ENCODE measurements around the gene WFDC5. TPM values are rescaled to one million over a fixed set of nuclear protein-coding genes. Genes with fewer than 3 reads are reported as not detected.
"Not testable (repeated sequence)": the region's sequence is repeated elsewhere in the genome, so short reads cannot be mapped to it uniquely, and the experiment has no call there.

WFDC5 gene
- polyA plus RNA-seq, 3 donors: not detected

DNA sequence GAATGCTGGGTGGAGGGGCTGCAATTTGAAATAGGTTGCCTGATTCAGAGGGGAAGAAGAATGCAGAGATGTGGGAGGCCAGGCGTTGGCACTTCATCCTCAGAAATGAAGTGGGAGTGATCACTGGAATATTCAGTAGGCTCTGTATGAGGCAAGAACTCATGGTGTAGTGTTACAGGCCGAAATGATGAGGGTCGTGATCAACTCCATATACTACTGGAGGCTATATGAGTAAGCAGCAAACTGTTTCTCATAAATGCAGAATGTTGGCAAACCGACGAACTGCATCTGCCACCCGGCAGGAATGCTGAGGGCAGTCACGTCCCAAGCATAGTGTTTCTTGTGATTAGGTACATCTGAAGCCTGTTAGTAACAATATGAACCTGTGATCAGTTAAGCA is 26.7 kb downstream of the WFDC5 start:
- peak; percentile 23 for DNase-seq

DNA sequence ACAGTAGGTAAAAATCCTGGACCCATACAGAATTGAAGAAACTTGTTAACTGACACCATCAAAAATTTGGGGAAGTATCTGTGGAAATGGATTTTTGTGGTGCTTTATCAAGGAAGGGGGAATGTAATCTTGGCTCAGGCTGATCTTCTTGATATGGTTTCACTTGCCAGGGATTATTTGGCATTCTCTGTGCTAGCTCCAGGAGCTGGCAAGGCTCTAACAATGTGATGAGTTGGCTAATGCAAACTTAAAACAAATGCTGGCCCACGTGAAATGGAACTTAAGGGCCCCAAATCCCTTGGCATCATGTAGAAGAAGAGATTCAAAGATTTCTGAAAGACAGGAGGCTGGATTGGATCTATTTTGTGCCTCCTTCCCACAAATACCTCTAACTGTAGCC is 27.2 kb downstream of the WFDC5 start:
- no peak for DNase-seq

- no peak for DNase-seq
Measured at GRCh38 chr20:45087097-45087790, 27.7 kb downstream of the WFDC5 start.

- DNase-seq: no peak
Measured at GRCh38 chr20:45085867-45086266, 29.1 kb downstream of the WFDC5 start.

- no peak for DNase-seq
Measured at GRCh38 chr20:45085289-45085688, 29.7 kb downstream of the WFDC5 start.

DNA sequence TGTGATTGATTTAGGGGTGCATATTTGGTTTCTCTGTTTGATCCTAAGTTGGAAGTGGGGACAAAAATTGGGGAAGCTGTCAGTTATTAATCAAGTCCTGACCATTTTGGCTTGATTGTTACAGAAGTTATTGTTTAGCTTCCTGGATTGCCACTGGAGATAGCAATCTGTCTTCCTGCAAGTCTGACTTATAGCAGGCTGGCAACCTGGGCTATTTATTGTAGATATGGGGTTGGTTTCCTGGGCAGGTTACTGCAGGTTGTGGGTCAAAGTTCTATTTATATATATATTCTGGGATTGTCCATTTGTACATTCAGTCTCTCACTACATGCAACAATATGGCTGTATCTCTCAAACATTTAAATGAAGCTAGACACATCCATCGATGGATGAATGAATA is 31.8 kb downstream of the WFDC5 start:
- no peak for DNase-seq

DNA sequence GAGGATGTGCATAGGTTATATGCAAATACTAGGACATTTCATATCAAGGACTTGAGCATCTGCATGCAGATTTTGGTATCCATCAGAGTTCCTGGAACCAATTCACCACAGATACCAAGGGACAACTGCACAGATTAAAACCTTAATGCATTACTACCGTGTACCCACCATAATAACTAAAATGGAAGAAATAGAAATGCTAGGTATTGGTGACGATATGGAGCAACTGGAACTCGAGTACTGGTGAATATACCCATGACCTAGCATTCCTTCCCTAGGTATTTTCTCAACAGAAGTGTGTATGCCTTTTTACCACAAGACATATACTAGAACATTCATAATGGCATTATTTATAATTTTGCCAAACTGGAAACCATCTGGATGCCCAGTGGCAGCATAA is 32.5 kb downstream of the WFDC5 start:
- no peak for DNase-seq

GRCh38 chr20:45080867-45081624 is 33.9 kb downstream of the WFDC5 start:
- no peak for DNase-seq

DNA sequence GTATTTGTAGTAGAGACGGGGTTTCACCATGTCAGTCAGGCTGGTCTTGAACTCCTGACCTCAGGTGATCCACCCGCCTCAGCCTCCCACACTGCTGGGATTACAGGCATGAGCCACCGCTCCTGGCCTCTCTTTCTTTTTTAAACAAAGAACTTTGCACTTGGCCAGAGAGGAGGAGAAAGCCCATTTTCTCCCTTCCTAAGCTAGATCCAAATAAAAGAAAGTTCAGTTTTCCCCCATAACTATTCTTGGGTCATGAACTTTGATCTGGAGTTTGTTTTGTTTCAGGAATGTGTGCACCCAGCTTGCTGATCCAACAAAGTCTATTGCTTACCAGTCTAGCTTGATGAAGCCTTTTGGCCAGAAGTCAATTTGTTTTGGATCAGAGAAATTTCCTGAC is 37.4 kb downstream of the WFDC5 start:
- DNase-seq: peak; percentile 24

GRCh38 chr20:45073221-45073620 is 41.8 kb downstream of the WFDC5 start:
- no peak for DNase-seq

GRCh38 chr20:45072066-45072465 is 42.9 kb downstream of the WFDC5 start:
- DNase-seq: no peak

- no peak for DNase-seq
Measured at GRCh38 chr20:45070932-45071632, 43.9 kb downstream of the WFDC5 start.

GRCh38 chr20:45069261-45069660 is 45.7 kb downstream of the WFDC5 start:
- no peak for DNase-seq

DNA sequence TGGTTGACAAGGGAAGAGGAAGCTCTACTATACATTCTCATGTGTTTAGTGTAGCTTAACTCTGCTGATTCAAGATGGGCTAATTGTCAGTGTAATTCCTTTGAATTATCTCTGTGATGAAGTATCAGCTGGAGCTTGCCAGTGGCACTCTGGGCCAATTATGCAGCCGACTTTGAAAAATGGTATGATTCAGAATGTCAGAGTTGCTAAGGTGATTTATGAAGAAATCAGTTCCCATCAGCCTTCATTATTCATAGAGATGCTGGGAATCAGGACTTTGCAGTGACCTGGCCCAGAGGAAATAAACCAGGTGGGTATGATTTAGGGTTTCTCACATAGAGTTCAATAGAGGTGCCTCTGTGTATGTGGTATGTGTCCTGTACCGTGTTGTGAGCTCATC is 47.4 kb downstream of the WFDC5 start:
- DNase-seq: no peak

- DNase-seq: no peak
Measured at GRCh38 chr20:45067087-45067486, 47.9 kb downstream of the WFDC5 start.

DNA sequence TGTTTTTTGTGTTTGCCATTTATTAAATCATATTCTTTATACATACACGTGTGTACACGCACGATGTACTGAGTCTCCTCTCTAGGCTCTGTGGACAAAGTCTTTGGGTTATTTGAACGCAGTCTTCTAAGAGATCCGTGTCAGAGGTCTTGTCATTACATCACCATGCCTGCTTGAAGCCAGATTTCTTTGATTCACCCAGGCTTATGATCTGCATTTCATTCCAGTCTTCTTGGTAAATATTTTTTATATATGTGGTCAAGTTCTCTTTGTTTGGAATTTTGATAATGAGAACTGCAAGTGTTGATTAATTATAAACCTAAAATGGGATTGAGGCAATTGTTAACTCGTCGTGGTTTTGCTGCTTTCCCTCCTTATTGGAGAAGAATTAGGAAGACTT is 48.6 kb downstream of the WFDC5 start:
- no peak for DNase-seq

- DNase-seq: no peak
Measured at GRCh38 chr20:45064812-45065211, 50.2 kb downstream of the WFDC5 start.

GRCh38 chr20:45063107-45063506 is 51.9 kb downstream of the WFDC5 start:
- DNase-seq: not testable (repeated sequence)

DNA sequence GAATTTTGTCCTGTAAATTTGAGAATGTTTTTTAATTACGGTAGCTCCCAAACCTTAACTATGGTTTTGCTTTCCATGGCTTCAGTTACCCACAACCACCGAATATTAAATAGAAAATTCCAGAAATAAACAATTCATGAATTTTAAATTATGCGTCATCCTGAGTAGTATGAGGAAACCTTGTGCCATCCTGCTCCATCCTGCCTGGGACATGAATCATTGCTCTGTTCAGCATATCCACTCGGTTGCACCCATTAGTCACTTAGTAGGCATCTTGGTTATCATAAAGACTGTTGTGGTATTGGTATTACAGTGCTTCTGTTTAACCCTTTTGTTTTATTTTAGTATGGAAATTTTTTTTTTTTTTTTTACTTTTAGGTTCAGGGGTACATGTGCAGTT is 53.7 kb downstream of the WFDC5 start:
- DNase-seq: no peak

- DNase-seq: no peak
Measured at GRCh38 chr20:45060294-45060693, 54.7 kb downstream of the WFDC5 start.

Data from renal pelvis (tissue), 4 donors.